Gastrocnemius medialis (tissue), 4 donors: Measurements from ENCODE around the gene MTA1.

Experiments used
- POLR2A ChIP-seq, 2 donors: fragments of 450-650 bp; IDR thresholded peaks; one replicate each; pipeline ENCODE4 v1.6.1; 2017; ENCODE audit warnings: antibody characterized with exemption in 2 of 2, mild to moderate bottlenecking in 2 of 2, moderate library complexity in 2 of 2
- TF ChIP-seq, protein P1 (sequence below), 5 experiments: fragments of 450-650 bp in 3 of 5; fragments of 200-600 bp in 2 of 5; sonication (generic) in 2 of 5; IDR thresholded peaks in 4 of 5; conservative IDR thresholded peaks in 1 of 5; 1 replicate in 4 of 5; 2 replicates in 1 of 5; pipeline ENCODE4 v1.5.1; 2016 to 2019; ENCODE audit warnings: antibody characterized with exemption in 5 of 5, mild to moderate bottlenecking in 3 of 5, moderate library complexity in 3 of 5

DNA sequence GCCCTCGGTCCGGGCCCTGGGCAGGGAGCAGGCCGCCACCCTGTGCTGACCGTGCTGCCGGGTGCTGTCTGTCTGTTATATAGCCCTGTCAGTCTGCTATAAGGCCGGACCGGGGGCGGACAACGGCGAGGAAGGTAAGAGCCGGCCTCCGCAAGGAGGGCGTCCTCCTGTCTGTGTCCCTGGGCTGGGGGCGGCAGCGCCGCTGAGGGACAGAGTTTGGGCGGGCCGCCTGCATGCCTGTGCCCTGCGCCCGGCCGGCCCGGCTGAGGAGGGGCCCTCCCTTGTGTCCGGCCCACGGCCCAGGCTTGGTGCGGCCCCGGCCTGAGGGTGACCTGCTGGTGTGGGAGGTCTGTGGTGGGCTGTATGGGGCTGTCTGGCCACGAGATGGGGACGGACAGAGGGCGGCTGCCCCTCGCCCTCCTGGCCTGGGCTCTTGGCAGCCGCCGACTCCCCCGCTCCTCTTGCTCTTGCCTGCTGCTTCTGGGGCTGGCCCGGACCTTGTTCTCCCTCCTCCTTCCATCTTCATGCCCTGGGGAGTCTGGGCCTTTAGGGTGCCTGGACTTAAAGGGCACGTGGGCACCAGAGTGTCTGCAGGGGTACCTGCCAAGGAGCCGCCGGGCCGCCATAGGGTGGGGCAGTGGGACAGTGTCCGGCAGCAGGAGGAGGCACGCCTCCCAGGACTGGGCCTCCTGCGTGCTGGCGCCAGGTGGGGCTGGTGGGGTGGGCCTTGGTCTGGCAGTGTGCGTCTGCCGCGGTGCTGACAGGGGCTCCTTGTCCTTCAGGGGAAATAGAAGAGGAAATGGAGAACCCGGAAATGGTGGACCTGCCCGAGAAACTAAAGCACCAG lies 29.9 kb downstream of the MTA1 start:
- TF ChIP-seq, protein P1, sequence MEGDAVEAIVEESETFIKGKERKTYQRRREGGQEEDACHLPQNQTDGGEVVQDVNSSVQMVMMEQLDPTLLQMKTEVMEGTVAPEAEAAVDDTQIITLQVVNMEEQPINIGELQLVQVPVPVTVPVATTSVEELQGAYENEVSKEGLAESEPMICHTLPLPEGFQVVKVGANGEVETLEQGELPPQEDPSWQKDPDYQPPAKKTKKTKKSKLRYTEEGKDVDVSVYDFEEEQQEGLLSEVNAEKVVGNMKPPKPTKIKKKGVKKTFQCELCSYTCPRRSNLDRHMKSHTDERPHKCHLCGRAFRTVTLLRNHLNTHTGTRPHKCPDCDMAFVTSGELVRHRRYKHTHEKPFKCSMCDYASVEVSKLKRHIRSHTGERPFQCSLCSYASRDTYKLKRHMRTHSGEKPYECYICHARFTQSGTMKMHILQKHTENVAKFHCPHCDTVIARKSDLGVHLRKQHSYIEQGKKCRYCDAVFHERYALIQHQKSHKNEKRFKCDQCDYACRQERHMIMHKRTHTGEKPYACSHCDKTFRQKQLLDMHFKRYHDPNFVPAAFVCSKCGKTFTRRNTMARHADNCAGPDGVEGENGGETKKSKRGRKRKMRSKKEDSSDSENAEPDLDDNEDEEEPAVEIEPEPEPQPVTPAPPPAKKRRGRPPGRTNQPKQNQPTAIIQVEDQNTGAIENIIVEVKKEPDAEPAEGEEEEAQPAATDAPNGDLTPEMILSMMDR (IDR thresholded peaks at IDR 0.05 in 4 of 5, conservative IDR thresholded peaks at IDR 0.05 in 1 of 5): no peak
- TF ChIP-seq POLR2A (IDR thresholded peaks at IDR 0.05): no peak
